HG03175 (cell line): Measurements from ENCODE around the gene SORCS2.

Source experiments
- ATAC-seq: cut with Tn5 transposase; IDR thresholded peaks from one replicate; pipeline ENCODE4 v1.9.1; 2021; ENCODE audit warnings: mild to moderate bottlenecking, moderate library complexity; ENCODE audit not compliant: unreplicated experiment

Gene SORCS2

DNA sequence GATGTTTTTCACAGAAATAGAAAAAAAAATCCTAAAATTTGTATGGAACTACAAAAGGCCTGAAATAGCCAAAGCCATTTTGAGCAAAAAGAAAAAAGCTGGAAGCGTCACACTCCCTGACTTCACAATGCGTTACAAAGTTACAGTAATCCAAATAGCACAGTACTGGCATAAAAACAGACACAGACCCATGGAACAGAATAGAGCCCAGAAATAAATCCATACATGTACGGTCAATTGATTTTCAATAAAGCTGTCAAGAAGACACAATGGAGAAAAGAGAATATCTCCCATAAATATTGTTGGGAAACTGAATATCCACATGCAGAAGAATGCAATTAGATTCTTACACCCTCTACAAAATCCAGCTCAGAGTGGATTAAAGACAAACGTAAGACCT is 539.1 kb downstream of the SORCS2 start:
- no peak for ATAC-seq

DNA sequence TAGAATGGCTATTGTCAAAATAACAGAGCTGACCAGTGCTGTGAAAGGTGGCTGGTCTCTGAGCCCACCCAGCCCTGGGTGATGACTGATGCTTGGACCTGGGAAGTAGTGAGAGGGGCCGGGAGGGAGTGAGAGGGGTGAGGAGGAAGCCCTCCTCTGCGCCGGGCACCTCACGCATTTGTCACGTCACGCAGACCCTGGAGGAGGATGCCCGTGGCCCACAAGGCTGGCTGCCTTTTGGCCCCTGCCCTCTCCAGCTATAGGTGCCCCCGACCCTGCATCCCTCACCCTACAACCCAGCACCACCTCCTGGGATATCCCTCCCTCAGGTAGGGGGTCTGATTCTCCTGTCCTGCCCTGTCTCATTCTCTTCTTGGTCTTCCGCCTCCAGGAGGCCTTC is 539.9 kb downstream of the SORCS2 start:
- no peak for ATAC-seq

DNA sequence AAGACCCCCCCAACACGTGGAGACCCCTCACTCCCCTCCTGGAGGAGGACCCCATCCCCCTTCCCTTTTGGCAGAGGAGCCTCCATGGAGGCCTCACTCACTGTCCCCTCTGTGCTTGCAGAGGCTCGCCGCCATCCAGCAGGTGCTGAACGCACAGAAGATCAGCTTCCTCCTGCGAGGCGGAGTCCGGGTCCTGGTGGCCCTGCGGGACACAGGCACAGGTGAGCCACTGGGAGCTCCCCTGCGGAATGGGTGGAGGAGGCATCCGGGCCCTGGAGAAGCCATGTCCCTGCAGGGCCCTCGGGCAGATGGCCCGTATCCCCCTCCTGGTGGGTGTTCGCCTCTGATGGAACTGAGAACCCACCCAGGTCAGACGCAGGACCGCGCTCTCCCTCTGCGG is 540.9 kb downstream of the SORCS2 start:
- ATAC-seq, result no peak

DNA sequence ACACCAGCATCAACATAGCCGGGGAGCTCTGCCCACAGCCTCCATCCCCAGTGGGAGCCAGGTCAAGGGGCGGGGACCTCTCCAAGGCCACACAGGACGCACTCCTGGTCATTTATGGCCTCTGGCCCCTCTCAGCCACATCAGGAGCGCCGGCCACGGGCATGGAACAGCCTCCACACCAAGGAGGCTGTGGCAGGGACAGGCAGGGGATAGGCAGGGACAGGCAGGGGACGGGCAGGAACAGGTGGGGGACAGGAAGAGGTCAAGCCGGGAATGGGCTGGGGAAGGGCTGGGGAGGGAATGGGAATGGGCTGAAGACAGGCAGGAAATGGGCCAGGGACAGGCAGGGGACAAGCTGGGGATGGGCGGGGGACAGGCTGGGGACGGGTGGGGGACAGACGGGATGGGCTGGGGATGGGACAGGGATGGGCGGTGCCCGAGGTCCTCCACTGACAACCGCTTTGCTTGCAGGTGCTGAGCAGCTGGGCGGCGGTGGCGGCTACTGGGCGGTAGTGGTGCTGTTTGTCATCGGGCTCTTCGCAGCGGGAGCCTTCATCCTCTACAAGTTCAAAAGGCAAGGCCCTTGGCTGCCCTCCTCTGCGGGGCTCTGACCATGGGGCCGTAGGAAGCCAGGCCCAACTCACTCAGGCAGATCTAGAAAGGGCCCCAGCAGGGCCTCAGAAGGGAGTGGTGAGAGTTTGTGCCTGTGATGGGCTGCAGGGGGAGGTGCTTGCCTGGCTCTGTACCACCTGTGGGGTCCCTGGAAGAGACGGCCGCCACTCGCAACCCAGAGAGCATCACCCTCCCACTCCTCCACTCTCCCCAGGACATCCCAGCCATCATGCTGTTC is 541.7 kb downstream of the SORCS2 start:
- no peak for ATAC-seq

DNA sequence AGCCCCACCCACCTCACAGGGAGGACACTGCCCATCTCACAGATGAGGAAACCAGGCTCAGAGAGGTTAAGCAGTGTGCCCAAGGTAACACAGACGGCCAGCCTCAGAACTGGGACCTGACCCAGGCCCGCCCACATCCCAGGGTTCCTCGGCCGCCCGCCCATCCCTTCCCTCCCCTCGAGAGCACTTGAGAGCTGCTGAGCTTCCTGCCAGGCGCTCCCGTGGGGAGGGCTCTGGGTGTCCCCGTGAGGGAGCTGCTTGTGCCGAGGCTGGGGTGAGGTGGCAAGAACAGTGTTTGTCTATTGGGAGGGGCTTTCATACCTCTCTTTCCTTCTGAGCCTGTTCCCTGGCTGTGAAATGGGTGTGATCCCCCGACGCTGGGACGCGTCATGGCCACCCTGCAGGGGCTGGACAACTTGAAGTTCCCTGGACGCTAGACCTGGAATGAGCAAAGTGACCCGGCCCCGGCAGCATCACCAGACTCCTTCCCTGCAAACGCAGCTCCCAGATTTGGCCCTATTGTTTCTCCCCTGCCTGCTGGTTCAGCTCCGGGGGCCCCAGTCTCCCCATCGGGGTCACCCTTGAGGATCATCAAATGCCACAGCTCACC is 542.4 kb downstream of the SORCS2 start:
- no peak for ATAC-seq

DNA sequence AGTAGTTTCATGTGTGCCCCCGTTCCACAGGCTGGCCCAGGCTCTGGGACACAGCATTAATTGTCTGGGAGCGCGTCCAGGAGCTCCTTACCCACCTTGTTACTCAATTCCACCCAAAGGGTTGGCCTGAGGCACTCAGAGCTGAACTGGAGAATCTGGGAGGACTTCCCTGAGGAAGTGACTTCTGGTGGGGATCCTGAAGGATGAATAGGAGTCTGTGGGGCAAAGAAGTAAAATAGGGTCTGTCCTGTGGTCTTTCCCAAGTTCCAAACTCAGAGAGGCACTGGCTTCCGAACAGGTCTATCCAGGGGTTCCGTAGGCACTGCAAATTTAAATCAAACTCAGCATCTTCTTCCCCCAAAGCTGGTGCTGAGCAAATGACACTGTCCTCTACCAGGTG is 543.1 kb downstream of the SORCS2 start:
- ATAC-seq, result no peak

DNA sequence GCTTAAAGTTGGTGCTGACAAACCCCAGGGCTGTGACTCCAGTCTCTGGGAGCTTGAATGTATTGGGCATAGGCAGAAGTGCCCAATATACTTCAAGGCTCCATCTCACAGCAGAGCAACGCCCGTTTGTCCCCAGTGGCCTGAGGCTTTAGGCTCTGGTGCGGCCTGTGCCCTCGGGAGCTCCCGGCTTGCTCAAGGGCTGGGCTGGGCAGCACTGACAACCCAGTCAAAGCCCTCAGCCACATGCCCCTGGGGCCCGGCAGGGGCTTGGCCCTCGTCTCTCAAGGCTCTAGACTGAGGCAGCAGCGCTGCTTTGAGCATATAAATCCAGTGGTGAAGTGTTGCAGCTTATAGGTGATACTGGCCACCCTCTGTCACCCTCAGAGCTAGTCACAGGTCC is 543.6 kb downstream of the SORCS2 start:
- ATAC-seq, result no peak

DNA sequence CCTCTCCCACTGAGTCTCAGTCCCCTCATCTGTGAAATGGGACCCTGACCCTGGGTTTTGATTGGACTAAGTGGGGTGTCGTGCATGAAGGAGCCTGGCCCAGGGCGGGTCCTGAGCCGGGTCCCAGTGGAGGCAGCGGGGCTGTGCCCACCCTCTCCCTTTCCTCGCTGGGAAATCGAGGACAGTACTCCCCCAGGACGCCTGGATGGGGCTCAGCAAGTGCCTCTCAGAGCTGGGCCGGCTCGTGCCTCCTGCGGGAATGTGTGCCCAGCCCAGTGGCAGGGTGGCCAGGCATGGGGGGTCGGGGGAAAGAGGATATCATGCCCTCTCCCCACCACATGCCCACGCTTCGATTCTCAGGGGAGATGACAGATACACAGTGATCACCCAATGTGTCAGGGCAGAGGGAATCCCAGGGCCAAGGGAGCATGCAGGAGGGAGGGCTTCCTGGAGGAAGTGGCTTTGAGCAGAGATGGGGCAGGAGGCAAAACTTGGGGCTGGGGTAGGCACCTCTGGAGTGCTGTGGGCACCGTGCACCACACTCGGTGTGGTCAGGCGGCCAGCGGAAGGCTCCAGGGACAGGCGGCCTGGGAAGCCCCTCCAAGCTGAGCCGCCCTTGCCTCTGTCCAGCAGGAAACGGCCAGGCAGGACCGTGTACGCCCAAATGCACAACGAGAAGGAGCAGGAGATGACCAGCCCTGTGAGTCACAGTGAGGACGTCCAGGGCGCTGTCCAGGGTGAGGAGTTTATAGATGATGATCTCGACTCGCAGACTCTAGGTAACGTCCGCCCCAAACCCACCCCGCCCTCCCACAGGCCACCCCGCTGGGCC is 544.3 kb downstream of the SORCS2 start:
- no peak for ATAC-seq

DNA sequence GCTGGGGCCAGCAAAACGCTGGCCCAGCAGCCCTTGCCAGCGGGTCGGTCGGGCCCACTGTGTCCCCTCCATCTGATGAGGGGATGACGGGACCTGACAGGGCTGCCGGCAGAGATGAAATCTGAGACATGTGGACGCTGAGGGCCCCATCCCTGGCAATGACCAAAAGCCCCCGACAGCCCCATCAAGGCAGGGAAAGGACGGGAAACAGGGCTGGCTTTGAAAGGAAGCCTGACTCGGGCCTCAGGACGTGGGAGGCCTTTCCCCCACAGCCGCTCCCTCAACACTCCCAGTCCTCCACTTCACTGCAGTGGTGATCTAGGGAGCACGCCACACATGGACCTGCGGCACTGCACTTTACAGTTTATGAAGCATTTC is 544.9 kb downstream of the SORCS2 start:
- no peak for ATAC-seq

DNA sequence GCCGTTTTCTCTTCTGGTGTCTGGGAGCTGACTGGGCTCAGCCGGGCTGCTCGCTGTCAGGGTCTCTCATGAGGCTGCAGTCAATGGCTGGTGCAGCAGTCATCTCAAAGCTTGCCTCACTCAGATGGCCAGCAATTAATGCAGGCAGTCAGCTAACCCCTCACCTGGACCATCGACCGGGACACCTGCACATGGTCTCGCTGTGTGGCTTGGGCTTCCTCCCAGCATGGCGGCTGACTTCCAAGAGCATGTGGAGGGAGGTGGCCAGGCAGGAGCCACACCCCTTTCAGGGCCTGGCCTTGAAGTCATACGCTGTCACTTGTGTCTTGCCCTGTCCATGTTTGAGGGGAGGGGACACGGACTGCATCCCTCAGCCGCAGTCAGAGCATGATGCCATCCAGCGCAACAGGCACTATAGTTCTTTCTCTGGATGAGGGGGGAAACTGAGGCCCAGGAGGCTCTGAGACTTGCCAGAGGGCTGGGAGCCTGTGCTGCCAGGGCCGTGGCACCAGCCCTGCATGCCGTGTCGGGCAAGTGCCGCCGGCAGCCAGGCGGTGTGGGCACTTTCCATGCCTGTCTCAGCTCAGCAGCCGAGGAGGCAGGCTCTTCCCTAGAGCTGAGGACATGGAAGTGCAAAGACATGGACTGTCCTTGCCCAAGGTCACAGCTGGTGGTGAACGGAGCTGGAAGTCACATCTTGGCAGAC is 545.6 kb downstream of the SORCS2 start:
- ATAC-seq, result no peak

DNA sequence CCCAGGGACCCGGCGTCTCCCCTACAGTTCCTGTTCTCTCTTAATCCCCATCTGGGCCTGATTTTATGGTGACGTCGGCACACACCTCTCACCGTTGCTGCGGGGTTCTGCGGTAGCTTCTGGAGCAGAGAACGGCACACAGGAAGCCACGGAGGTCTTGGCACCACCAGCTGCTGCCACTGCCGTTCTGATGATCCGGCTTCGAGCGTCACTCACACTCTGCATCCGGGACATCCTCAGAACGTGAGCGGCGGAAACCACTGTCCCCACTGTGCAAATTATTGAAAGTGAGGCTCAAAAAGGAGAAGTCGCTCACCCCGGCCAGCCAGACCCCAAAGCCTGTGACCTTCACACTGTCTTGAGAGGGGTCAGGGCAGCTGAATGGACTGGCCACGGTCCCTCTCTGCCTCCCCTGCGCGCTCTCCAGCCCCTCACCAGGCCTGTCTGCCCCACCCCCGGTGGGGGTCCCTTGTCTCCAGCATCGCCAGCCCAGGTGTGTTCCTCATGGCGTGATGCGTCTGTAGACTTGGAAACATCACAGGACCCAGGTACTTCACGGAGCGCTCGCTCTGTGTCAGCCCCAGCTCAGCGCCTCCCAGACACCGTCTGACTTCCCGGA is 546.2 kb downstream of the SORCS2 start:
- ATAC-seq, result no peak

DNA sequence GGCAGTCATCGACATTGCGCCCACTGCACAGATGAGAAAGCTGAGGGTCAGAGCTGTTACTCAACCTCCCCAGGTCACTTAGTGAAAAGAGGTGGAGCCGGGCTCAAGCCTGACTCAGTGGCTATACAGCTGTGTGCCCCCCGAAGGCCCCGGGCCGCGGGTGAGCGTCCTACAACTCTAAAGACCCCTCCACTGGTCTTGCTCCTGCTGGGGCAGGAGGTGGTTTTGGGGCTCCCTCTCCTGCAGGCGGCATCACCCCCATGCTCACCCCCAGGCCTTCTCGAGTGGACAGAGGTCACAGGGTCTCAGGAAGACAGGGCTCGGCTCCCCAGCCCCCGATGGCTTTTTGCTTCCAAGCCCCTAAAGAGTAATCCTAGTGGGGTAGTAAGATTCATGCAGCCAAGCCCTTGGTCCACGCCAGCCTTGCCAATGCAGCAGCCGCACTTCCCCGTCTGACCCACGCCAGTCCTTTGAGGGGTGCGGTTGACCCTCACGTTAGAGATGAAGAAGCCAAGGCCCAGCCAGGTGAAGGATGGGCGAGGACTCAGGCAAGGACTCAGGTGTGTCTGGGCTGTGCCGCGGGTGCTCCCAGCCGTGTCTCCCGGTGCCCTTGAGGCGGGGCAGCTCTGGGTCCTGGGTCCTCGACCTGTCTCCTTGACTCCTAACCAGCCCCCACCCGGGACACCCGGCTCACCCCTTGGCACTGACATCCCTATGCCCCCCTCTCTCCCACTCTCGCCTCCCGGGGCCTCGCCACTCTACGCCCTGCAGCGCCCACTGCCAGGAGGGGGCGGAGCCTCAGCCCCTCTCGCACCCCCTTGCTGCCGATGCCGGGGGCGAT is 547.0 kb downstream of the SORCS2 start:
- ATAC-seq, result no peak

DNA sequence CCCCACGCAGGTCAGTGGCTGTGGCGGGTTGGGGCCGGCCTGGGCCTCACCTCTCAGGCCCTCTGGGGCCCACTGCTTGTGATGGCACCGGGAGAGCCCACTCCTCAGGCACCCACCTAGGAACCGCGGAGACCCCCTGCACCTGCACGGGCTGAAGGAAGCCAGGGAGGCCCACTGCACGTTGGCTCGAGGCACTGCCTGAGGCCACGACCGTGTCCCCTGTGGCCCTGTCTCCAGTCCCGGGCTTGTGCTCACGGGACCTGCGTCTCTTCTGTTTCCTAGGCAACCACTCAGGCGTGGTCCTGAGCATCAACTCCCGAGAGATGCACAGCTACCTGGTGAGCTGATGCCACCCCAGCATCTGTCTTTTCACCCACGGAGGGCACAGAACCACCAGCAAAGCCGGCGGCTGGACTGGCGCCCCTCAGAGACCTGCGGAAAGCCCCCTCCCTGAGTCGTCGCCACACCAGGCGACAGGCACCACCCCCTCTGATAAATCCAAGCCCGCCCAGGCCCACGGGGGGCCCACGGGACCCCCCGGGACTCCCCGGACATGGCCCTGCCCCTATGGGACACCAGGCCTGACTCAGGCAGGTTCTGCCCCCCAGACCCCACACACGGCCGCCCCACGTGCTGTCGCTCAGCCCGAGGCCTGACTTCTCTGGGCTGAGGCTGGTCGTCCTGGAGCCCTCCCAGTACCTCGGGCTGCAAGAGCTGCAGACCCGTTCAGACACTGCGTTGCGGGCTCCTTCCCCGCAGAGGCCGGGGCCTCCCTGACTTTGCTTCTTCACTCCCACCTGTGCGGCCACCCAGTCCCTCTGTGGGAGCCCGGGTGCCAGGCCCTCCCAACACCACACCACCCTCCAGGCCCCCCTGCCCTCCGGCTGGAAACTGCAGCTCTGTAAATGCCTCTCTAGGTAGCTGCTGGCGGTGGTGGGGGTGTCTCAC is 547.9 kb downstream of the SORCS2 start:
- ATAC-seq, result no peak

DNA sequence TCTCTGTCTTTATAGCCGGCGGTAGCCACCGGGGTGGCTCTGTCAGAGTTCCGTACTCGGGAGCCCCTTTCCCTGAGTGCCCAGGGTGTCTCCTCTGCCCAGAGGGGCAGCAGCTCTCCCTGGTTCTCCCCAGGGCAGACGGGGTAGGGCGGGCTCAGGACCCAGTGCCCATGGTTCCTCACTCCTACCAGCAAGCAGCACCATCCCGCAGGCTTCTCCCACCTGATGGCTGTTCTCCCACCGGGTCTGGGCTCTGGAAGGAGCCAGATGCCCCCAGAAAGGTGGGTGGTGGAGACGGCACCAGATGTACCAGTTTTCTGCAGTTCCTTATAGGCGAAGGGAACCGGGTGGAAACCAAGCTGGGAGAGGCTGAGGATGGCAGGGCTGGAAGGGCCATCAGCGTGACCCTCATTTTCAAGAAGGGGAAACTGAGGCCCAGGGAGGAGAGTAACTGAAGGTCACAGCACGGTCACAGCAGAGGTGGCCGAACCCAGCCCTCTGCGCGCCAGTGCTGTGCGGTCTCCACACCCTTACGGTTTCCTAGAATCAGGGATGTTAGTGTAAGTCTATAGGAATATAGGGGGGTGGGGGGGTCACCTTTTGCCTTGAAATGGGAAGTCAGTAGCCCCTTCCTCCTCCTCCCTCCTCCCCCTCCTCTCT is 548.7 kb downstream of the SORCS2 start:
- no peak for ATAC-seq

DNA sequence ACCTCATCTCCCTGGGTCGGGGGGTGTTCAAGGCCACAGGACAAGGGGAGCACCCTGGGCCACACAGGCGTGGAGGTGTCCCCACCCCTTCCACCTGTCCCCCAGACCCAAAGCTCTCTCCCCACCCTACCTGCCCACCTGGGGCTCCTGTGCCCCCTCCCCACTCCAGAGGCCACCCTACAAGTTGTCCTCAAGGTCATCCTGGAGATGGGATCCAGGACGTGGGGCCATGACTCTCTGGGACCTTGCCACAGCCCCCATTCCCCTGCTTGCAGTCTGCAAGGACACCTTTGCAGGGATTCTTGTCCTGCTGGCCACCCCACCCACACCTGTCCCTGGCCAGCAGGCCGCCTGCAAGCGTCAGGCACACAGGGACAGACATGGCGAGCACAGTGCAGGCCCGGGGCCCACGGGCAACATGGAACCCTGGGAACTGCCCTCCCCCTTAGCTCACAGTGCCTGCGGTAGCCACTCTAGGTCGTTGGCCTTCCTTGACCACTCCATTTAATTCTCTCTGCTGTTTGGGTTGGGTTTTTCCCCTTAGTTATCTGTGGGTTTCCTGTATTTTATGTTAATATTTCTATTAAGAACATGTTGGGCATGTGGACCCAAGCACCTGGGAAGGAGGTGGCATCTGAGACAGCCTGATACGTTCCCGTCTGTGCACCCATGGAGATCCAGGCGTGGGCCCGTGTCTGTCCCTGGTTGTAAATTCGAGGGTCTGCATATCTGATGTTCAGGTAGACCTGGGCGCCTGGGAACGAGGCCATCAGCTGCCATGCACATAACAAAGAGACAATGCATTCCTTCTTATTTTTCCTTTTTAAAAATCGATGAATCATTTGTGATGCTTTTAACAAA is 549.8 kb downstream of the SORCS2 start:
- ATAC-seq, result no peak

DNA sequence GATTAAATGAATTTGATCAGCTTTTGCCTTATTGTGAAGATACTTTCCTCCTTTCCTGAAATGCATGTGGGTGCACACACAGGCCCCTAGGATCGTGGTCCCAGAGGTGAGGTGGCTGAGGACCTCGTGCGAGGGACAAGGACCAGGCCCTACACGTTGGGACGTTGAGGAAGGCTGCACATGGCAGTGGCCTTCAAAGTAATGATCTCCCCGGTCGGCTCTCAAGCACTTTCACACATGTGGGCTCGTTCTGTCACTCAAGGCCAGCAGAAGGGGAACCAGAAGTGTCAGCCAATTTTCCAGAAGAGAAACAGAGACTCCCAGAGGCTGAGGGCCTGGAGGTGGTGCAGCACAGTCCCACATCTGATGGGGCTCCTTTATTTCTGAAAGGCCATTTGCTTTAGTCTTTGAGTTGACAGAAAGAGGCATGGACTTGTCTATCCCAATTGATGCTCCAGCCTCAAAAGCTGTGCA is 550.5 kb downstream of the SORCS2 start:
- ATAC-seq, result no peak

DNA sequence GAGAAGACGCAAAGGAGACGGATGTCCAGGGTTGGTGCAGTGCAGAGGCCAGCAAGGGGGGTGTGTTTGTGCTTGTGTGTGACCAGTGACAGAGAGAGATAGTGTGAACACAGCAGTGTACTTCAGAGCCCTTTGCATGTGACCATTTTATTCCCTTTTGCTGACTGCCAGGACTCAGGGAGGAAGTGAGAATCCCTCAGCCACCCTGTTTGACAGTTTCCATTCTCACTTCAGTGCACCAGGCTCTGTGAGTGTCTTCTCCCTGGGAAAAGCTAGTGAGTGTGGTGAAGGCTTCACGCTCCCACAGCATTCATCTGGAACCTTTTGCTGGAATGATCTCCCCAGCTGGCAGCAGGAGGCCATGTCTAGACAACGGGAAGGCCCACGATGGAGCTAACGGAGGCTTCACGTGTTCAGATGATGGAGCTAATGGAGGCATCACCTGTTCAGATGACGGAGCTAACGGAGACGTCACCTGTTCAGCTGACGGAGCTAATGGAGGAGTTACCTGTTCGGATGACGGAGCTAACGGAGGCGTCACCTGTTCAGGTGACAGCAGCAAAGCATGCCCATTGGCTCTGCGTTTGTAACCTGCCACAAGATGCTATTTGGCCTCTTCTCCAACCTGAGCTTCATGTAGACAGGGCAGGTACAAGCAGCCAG is 551.9 kb downstream of the SORCS2 start:
- no peak for ATAC-seq
